HEK293T (cell line): Measurements from ENCODE around the gene NAMPT.

Experiments used
- ARNT ChIP-seq: fragments of 450-650 bp; IDR thresholded peaks from 2 replicates; pipeline ENCODE4 v1.6.1; 2017; ENCODE audit warnings: mild to moderate bottlenecking
- LEF1 ChIP-seq: fragments of 450-650 bp; IDR thresholded peaks from 2 replicates; pipeline ENCODE4 v1.6.1; 2017; ENCODE audit warnings: mild to moderate bottlenecking, borderline replicate concordance
- SP1 ChIP-seq: fragments of 450-650 bp; IDR thresholded peaks from 2 replicates; pipeline ENCODE4 v1.6.1; 2017
- TARDBP ChIP-seq: fragments of 450-650 bp; IDR thresholded peaks from 2 replicates; pipeline ENCODE4 v1.6.1; 2016

GRCh38 chr7:106318482-106318881 lies 33.7 kb upstream of the NAMPT start:
- TF ChIP-seq ARNT (no peak), LEF1 (no peak), TARDBP (no peak), SP1 (no peak)
